HG02588 (cell line): ENCODE results near the gene P4HA1.
"Not testable (repeated sequence)": the region's sequence is repeated elsewhere in the genome, so short reads cannot be mapped to it uniquely, and the experiment has no call there.

Source experiments
- ATAC-seq: cut with Tn5 transposase; IDR thresholded peaks from one replicate; pipeline ENCODE4 v1.9.1; 2021; ENCODE audit warnings: mild to moderate bottlenecking, moderate library complexity; ENCODE audit not compliant: unreplicated experiment

Gene P4HA1

GRCh38 chr10:73043766-73044377 is 52.8 kb downstream of the P4HA1 start:
- no peak for ATAC-seq

- no peak for ATAC-seq
Observed at GRCh38 chr10:73043319-73043718, 53.3 kb downstream of the P4HA1 start.

GRCh38 chr10:73042130-73042529 is 54.5 kb downstream of the P4HA1 start:
- ATAC-seq: no peak

- no peak for ATAC-seq
Observed at GRCh38 chr10:73039635-73040034, 57.0 kb downstream of the P4HA1 start.

GRCh38 chr10:73036285-73036684 is 60.4 kb downstream of the P4HA1 start:
- ATAC-seq: not testable (repeated sequence)

GRCh38 chr10:73032536-73032935 is 64.1 kb downstream of the P4HA1 start:
- ATAC-seq: no peak

- not testable (repeated sequence) for ATAC-seq
Observed at GRCh38 chr10:73026623-73027022, 70.0 kb downstream of the P4HA1 start.

- not testable (repeated sequence) for ATAC-seq
Observed at GRCh38 chr10:73023455-73024070, 73.1 kb downstream of the P4HA1 start.

- ATAC-seq: not testable (repeated sequence)
Observed at GRCh38 chr10:73022961-73023360, 73.7 kb downstream of the P4HA1 start.

- not testable (repeated sequence) for ATAC-seq
Observed at GRCh38 chr10:73021538-73022164, 75.0 kb downstream of the P4HA1 start.

GRCh38 chr10:73021050-73021449 is 75.6 kb downstream of the P4HA1 start:
- ATAC-seq: no peak

- ATAC-seq: no peak
Observed at GRCh38 chr10:73019100-73019499, 77.6 kb downstream of the P4HA1 start.

GRCh38 chr10:73018632-73019031 is 78.0 kb downstream of the P4HA1 start:
- ATAC-seq: no peak

GRCh38 chr10:73017955-73018480 is 78.6 kb downstream of the P4HA1 start:
- ATAC-seq: no peak

- no peak for ATAC-seq
Observed at GRCh38 chr10:73015779-73016178, 80.9 kb downstream of the P4HA1 start.

GRCh38 chr10:73003822-73004221 is 92.8 kb downstream of the P4HA1 start:
- no peak for ATAC-seq

- no peak for ATAC-seq
Observed at GRCh38 chr10:73000973-73001372, 95.7 kb downstream of the P4HA1 start.

GRCh38 chr10:72997099-72997498 is 99.6 kb downstream of the P4HA1 start:
- no peak for ATAC-seq

GRCh38 chr10:72995459-72995858 is 101.2 kb downstream of the P4HA1 start:
- not testable (repeated sequence) for ATAC-seq

- ATAC-seq: not testable (repeated sequence)
Observed at GRCh38 chr10:72989771-72990170, 106.9 kb downstream of the P4HA1 start.

GRCh38 chr10:72984618-72985017 is 112.0 kb downstream of the P4HA1 start:
- ATAC-seq: not testable (repeated sequence)
